SK-MEL-5 (cell line): ENCODE results near the gene CC2D2B. TPM values are rescaled to one million over a fixed set of nuclear protein-coding genes. Genes with fewer than 3 reads are reported as not detected.
"Not testable (repeated sequence)": the region's sequence is repeated elsewhere in the genome, so short reads cannot be mapped to it uniquely, and the experiment has no call there.

Experiments used
- DNase-seq: peaks from one replicate; pipeline ENCODE4 v3.0.0-alpha.2; 2016; ENCODE audit warnings: low read depth, low spot score
- in situ Hi-C: cut with HindIII; loops from 2 replicates; pipeline ENCODE4 v1.10.0; 2016; ENCODE audit warnings: low sequenced_read_pairs, high pct_unique_total_duplicates, low pct_unique_long_range_greater_than_20kb
- polyA plus RNA-seq, 2 experiments: library from polyadenylated mRNA; depleted of rRNA; stranded (reverse); fragments of >200 nt; gene quantifications; 2 replicates each; pipeline ENCODE4 v1.2.3, GENCODE V29; 2015
- total RNA-seq: library from RNA; depleted of rRNA; stranded (reverse); fragments of >200 nt; shearing (Covaris generic); gene quantifications from 2 replicates; pipeline ENCODE4 v1.2.3, GENCODE V29; 2014; rRNA removed

The CC2D2B gene
- not detected in 2 replicates for total RNA-seq
- polyA plus RNA-seq (2015; cell fraction: cytosol; rRNA removed), result not detected in 2 replicates
- polyA plus RNA-seq (2015; cell fraction: nucleus; rRNA removed), result not detected in 2 replicates

GRCh38 chr10:95907456-95908253 is at the start of gene CC2D2B:
CC2D2B (plus strand) TSS chr10:95907975; CDS start chr10:95911324, 3,349 bp downstream.
- in situ Hi-C loops, result no loop called here
- DNase-seq, result peak; percentile 74

DNA sequence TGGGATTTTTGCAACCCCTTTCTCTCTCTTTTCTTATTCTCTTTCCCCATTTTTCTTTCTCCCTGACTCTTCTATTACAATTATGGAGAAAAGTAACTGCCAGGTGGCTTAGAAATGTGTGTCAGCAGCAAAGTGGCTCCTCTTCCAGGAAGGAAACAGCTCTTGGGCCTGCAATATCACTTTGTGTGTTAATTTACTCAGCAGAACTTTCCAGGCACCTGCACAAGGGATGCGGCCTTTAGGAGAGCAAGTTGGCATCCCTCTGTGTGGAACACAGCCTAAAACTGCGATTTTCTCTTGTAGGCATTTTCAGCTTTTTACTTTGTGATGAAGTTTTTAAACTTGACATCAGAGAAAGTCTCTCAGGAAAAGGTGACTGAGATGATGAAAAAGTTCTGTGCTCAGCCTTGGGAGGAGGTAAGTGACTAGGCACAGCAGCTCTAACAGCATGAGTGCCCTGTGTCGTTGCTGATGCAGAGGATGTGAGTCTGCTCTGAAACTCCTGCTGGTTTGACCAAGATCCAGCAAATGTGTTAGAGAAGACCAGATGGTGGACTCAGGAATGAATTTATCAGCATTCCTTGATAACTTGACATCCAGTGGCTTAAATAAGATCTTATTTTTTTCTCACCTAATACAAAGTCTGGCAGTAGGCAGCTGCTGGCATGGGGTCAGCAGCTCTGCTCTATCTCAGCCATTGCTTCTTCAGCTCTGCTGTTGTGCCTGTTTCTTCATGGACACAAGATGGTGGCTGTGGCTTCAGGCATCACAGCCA is 47.4 kb upstream of the CC2D2B start:
- in situ Hi-C loops, result no loop called here
- DNase-seq, result no peak

DNA sequence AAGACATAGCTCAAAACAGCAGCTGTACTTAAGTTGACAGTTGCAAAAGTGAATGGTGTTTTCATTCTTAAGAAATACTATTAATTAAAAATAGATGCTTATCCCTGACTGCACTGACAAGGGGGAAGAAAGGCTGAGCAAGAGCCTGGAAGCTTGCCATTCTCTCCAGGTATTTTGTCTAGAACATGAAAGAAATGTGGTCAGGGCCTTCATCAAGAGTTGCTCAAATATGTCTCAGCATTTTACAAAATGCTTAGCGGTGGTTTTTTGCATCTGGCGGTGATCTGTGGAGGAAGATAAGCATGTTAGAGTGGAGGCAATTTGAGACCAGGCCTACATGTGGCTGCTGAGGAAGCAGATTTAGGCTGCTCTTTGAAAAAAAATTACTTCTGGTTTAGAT is 46.4 kb upstream of the CC2D2B start:
- DNase-seq, result no peak
- in situ Hi-C loops, result no loop called here

DNA sequence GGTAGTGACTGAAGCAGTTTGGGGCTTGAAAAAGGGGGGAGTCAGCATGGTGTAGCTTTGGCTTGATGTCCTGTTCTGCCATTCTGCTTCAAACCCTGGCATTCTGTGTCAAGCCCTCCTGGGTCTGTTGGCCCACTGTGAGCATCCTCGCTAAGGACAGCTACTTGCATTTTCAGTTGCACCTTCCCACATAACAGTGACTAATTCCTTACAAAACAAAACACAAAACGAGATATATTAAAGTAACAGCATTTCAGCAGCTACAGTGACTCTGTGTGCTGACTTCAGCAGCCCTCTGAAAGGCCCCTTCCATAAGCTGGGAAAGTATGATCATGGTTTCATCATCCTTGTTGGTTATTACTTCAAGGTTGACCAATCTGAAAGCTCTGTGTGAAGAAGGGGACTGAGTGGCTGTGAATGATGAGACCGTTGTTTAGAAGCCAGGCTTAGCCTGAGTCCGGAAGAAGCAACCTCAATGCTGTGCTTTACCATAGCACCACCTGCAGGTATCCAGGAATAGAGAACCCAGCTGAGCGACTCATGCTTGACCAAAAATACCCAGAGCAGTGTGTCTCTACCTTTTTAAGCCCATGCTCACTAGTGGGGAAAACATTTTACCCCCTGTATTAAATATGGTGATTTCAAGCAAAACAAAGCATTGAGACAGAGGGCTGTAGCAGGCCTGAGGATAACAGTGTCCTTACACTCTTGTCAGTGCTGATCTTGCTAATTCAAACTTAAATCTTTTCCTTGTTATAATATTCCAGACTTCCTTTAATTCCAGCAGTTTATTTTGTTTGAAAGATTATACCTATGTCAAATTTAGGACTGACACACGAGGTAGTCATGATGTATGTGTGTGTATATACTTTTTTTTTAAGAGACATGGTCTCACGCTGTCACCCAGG is 42.6 kb upstream of the CC2D2B start:
- in situ Hi-C loops, result no loop called here
- DNase-seq, result peak; percentile 74

GRCh38 chr10:95865814-95866466 is 41.8 kb upstream of the CC2D2B start:
- DNase-seq, result no peak
- in situ Hi-C loops, result no loop called here

- peak; percentile 27 for DNase-seq
- in situ Hi-C loops, result no loop called here
Measured at GRCh38 chr10:95866467-95866842, 41.3 kb upstream of the CC2D2B start.

GRCh38 chr10:95867866-95868265 is 39.9 kb upstream of the CC2D2B start:
- in situ Hi-C loops, result no loop called here
- DNase-seq, result no peak

DNA sequence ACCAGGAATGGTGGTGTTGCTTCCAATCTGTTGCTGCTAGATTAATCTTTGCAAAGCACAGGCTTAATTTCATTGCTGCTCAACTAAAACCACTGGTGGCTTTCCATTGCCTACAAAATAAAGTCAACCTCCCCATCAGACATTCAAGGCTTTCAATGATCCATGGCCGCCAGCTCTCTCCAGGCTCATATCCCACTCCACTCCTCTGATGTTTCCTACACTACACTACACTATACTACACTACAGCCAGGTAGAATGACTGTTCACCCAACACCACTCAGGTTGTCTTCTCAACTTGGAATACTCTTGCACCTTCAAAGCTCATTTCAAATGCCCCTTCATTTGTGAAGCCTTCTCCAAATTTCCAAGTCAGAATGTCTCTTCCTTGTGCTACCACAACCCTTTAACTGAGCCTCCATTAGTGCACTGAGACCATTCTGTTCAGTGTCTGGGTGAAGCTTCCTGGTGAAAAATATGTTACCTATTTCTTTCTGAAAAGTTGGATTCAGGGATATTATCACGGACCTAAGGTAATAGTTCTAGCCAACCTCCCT is 35.5 kb upstream of the CC2D2B start:
- in situ Hi-C loops, result no loop called here
- no peak for DNase-seq

- in situ Hi-C loops, result no loop called here
Measured at GRCh38 chr10:95873139-95873538, 34.6 kb upstream of the CC2D2B start.

GRCh38 chr10:95873651-95874050 is 34.1 kb upstream of the CC2D2B start:
- DNase-seq, result no peak
- in situ Hi-C loops, result no loop called here

More at GRCh38 chr10:95873139-95873538, 34.6 kb upstream of the CC2D2B start:
- DNase-seq, result no peak

- DNase-seq, in situ Hi-C loops: not testable (repeated sequence)
Measured at GRCh38 chr10:95874783-95875182, 33.0 kb upstream of the CC2D2B start.

DNA sequence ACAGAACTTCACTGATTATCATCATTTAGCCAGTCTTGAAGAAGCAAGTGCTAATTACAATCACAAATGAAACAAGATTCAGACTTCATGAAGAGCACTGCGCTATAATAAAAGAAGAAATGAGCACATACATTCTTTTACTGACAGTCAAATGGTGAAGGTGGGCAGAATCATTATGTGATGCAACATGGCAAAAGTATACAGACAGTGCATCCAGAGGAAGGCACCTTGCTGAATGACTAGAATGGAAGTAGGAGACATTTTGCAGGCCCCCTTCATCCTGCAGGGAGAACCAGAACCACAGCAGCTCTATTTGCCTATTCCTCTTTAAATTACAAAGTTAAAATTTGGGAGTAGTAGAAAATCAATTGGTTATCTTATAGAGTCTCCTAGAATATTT is 31.0 kb upstream of the CC2D2B start:
- in situ Hi-C loops, result no loop called here
- DNase-seq, result no peak

DNA sequence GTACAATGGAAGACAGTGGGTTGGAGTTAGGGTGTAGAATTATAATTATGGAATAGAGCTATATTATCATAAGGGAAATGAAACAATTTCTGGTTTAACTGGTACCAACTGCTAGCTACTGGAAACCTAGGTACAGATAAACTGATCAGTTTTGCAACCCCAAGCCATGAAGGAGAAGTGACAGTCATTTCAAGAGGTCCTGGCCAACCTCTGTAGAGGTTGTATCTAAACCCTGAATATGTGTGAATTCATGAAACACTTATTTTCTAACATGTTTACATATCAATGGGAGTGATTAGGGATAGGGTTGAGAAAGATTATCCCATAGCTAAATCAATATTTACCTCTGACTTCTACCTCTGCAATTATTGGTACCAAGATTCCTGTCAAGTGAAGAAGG is 29.9 kb upstream of the CC2D2B start:
- in situ Hi-C loops, result no loop called here
- no peak for DNase-seq

DNA sequence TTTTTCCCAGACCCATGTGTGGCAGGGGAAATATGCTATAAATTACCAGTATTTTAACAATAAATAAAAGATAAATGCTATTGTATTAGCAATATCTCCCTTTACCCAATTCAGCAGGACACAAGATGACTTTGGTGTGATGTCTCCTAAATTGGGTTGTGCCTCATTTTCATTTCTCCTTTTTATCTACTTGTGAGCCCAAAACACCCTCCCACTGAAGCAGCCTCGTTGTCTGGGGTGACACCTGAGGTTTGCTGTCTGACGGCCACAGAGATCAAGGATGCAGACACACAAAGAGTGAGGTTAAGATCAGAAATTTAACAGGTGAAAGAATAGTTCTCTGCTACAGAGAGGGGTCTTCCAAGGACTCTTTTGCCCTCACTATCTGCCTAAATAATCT is 27.1 kb upstream of the CC2D2B start:
- in situ Hi-C loops, result no loop called here
- DNase-seq, result no peak

- in situ Hi-C loops, result no loop called here
Measured at GRCh38 chr10:95881316-95881715, 26.5 kb upstream of the CC2D2B start.

DNA sequence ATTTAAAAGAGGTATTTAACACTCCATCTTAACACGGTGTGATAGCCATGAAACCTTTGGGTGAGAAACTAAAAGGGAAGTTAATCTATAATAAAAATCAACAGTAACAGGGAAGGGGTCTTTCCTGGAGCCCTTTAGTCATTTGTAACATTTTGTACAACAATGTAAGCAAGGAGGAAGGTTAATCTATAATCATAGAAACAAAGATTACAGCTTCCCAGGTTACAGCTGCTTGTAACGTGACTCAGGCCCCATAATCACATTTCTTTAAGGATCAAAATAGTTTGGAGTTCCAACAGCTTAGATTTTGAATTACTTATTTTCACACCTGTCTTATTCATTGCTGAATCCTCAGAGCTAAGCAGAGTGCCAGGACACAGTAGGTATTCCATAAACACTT is 17.9 kb upstream of the CC2D2B start:
- DNase-seq, result no peak
- in situ Hi-C loops, result no loop called here

More at GRCh38 chr10:95881316-95881715, 26.5 kb upstream of the CC2D2B start:
- no peak for DNase-seq
